Prostate gland (tissue), 2 donors: ENCODE results near the gene TMEM139. TPM values are rescaled to one million over a fixed set of nuclear protein-coding genes. Genes with fewer than 3 reads are reported as not detected.

Experiments
- DNase-seq: peaks from one replicate; pipeline ENCODE4 v3.0.0-alpha.2; 2019; ENCODE audit warnings: low spot score
- H3K27ac ChIP-seq, 2 donors: fragments of 200-600 bp; sonication (generic); 2 replicates each; pipeline ENCODE4 v1.5.1; 2017 to 2019
- H3K27me3 ChIP-seq: fragments of 200-600 bp; sonication (generic); replicated peaks from 2 replicates; pipeline ENCODE4 v1.5.1; 2019; ENCODE audit not compliant: insufficient read depth
- H3K36me3 ChIP-seq, 2 donors: fragments of 200-600 bp; sonication (generic); 1 replicate in 1 of 2; 2 replicates in 1 of 2; pipeline versions ENCODE4 v1.5.1 to v1.8.1; 2017 to 2019
- H3K4me1 ChIP-seq: fragments of 200-600 bp; sonication (generic); replicated peaks from 2 replicates; pipeline ENCODE4 v1.5.1; 2019
- H3K4me3 ChIP-seq, 2 donors: fragments of 200-600 bp; sonication (generic); 2 replicates each; pipeline ENCODE4 v1.5.1; 2017 to 2019
- H3K9me3 ChIP-seq: fragments of 200-600 bp; sonication (generic); 2 replicates; pipeline ENCODE4 v1.5.1; 2017
- CTCF ChIP-seq, 4 experiments: fragments of 200-600 bp in 2 of 4; fragments of 450-650 bp in 2 of 4; sonication (generic) in 2 of 4; IDR thresholded peaks; 1 replicate in 3 of 4; 2 replicates in 1 of 4; pipeline ENCODE4 v1.5.1; 2016 to 2019; ENCODE audit warnings: antibody characterized with exemption in 4 of 4, mild to moderate bottlenecking in 2 of 4, moderate library complexity in 2 of 4
- POLR2A ChIP-seq: fragments of 450-650 bp; IDR thresholded peaks from one replicate; pipeline ENCODE4 v1.6.1; 2016; ENCODE audit warnings: antibody characterized with exemption, mild to moderate bottlenecking
- POLR2AphosphoS5 ChIP-seq: sonication (generic); formaldehyde crosslinking; IDR thresholded peaks from one replicate; pipeline ENCODE4 v1.6.1; 2017; ENCODE audit warnings: antibody characterized with exemption
- WGBS: methylation state at CpG from one replicate; pipeline ENCODE4 v1.1.5; 2018; 5-methylcytosine and 5-hydroxymethylcytosine counted together
- intact Hi-C: fragments of 100-400 bp; cut with DNase I; formaldehyde crosslinking; loops from one replicate; pipeline ENCODE4 v1.14.2; 2022
- total RNA-seq, 2 donors: library from RNA; depleted of rRNA; stranded (reverse); fragments of >200 nt; gene quantifications; one replicate each; pipeline ENCODE4 v1.1.0, GENCODE V29; 2016

Gene TMEM139
- total RNA-seq, 2 donors from 2014 or later, result 0.51 to 7.7 TPM

DNA sequence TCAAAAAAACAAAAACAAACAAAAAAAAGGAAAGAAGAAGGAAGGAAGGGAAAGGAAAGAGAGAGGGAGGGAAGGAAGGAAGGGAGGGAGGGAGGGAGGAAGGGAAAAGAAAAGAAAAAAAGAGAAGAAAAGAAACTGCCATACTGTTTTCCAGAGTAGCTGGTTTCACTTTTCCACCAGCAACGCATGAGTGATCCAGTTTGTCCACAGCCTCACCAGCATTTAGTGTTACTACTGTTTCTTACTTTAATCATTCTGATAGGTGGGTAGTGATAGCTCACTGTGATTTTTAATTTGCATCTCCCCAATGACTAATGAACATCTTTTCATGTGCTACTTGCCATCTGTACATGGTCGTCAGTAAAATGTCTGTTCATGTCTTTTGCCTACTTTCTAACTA is 11.9 kb upstream of the TMEM139 start:
- intact Hi-C loops, result no loop called here
- no peaks in the 10 kb centered on the region for H3K27me3 ChIP-seq

DNA sequence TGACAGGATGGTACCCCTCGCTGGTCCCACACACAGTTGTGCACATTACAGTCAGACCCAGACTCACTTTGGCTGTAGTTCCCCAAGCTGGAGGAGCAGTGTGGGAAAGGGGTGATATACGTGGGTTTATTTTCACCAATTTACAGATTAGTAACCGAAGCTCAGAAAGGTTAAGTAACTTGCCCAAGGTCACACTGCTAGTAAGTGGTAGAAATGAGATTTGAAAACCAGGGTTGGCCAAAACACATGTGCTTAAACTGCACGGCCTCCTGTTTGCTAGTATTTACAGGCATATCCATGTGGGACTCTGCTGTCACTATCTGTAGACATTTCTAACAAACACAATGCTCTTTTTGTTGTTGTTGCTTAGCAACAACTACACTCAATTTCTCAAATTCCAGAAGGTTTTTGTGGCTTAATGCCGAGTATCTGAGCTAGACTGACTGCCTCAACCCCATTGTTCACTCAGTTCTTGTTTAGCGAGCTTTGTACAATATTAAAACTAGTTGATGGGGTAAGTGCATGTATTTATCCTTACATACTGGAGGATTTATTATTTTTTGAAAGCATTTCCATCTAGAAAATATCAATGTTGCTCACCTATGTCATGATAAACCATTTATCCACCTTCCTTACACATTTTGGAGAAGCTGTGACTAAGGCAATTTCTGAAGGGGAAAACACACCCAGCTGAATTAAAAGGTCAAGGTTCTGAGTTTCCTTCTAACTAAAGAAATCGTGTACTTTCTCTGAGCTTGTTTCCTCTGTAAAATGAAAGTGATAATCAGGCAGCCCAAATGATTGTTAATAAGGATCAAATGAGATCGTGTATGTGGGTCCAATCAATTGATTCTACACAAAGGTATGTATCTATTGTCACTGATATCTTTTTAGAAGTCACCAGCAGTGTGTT is 5.3 kb upstream of the TMEM139 start:
- no peaks in the 10 kb centered on the region for H3K27me3 ChIP-seq
- peak; percentile 40 for DNase-seq
- TF ChIP-seq POLR2A (no peak), CTCF (IDR thresholded peaks at IDR 0.05) (no peak), POLR2AphosphoS5 (peak; percentile 66)
- H3K4me3 ChIP-seq, result no peak overlapping the region
- WGBS, result 31% methylated on average over 8 of the region's 8 CpGs
- no peaks in the 10 kb centered on the region for H3K36me3 ChIP-seq
- no peaks in the 10 kb centered on the region for H3K9me3 ChIP-seq
- intact Hi-C loops, result no loop called here
- H3K27ac ChIP-seq, result peak overlapping the region; percentile 36 to 41
- H3K4me1 ChIP-seq, result no peaks in the 10 kb centered on the region

More for the DNA sequence above, 11.9 kb upstream of the TMEM139 start:
- Histone ChIP-seq H3K4me1 (no peaks in the 10 kb centered on the region), H3K36me3 (peaks cover 0 to 4% of the 10 kb centered on the region in 2 donors), H3K27ac (no peak overlapping the region), H3K9me3 (no peaks in the 10 kb centered on the region), H3K4me3 (no peak overlapping the region)
- WGBS, result 90% methylated on average over 2 of the region's 2 CpGs
- DNase-seq, result no peak
- no peak for TF ChIP-seq POLR2AphosphoS5
- no peak for TF ChIP-seq POLR2A
- TF ChIP-seq CTCF (IDR thresholded peaks at IDR 0.05), result no peak

- intact Hi-C loops, result no loop called here
Measured at GRCh38 chr7:143280160-143280559, 4.6 kb upstream of the TMEM139 start.

DNA sequence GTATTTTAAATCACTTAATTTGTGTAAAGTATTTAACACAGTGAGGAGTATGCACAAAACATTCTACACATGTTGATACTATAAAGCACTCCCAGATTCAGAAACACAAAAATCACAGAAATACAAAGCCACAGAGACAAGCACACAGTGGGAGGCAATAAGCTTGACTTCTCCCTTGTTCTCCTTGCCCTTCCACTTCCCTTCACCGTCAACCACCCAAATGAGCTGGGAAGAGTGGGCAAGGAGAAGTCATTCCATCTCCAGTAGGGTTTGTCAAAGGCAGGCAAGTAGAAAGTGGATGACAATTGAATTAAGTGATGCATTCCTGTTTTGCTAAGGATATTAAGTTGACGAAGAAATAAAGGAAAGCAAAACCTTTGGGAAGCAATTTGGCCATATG is 4.2 kb upstream of the TMEM139 start:
- no peak for TF ChIP-seq CTCF (IDR thresholded peaks at IDR 0.05)
- TF ChIP-seq POLR2A, result no peak
- no peak for TF ChIP-seq POLR2AphosphoS5
- intact Hi-C loops, result no loop called here
- no peak overlapping the region for H3K27ac ChIP-seq
- H3K27me3 ChIP-seq, result no peaks in the 10 kb centered on the region
- no peak for DNase-seq
- H3K4me1 ChIP-seq, result no peaks in the 10 kb centered on the region
- H3K36me3 ChIP-seq, result no peaks in the 10 kb centered on the region
- WGBS, result 91% methylated on average over 2 of the region's 2 CpGs
- H3K9me3 ChIP-seq, result no peaks in the 10 kb centered on the region
- H3K4me3 ChIP-seq, result no peak overlapping the region

More at GRCh38 chr7:143280160-143280559, 4.6 kb upstream of the TMEM139 start:
- no peak for DNase-seq
- TF ChIP-seq CTCF (IDR thresholded peaks at IDR 0.05) (no peak), POLR2AphosphoS5 (no peak), POLR2A (no peak)
- Histone ChIP-seq H3K27me3 (no peaks in the 10 kb centered on the region), H3K4me3 (no peak overlapping the region), H3K27ac (peak overlapping the region; percentile 36 to 41), H3K4me1 (no peaks in the 10 kb centered on the region), H3K36me3 (no peaks in the 10 kb centered on the region), H3K9me3 (no peaks in the 10 kb centered on the region)
- 63% methylated on average over 1 of the region's 1 CpG for WGBS

GRCh38 chr7:143281529-143281928 is 3.2 kb upstream of the TMEM139 start:
- no peak overlapping the region for H3K4me3 ChIP-seq
- H3K27me3 ChIP-seq, result no peaks in the 10 kb centered on the region
- H3K36me3 ChIP-seq, result no peaks in the 10 kb centered on the region
- H3K9me3 ChIP-seq, result no peaks in the 10 kb centered on the region
- no peak for DNase-seq
- H3K27ac ChIP-seq, result no peak overlapping the region
- intact Hi-C loops, result no loop called here
- WGBS, result 89% methylated on average over 2 of the region's 2 CpGs
- H3K4me1 ChIP-seq, result no peaks in the 10 kb centered on the region
- TF ChIP-seq POLR2AphosphoS5 (no peak), CTCF (IDR thresholded peaks at IDR 0.05) (no peak), POLR2A (no peak)
